ENCODE results near the gene PIGZ. TPM values are rescaled to one million over a fixed set of nuclear protein-coding genes. Genes with fewer than 3 reads are reported as not detected.

The PIGZ gene
- total and polyA plus RNA-seq, 8 donors: 1.2 to 125 (median 5.4) TPM

DNA sequence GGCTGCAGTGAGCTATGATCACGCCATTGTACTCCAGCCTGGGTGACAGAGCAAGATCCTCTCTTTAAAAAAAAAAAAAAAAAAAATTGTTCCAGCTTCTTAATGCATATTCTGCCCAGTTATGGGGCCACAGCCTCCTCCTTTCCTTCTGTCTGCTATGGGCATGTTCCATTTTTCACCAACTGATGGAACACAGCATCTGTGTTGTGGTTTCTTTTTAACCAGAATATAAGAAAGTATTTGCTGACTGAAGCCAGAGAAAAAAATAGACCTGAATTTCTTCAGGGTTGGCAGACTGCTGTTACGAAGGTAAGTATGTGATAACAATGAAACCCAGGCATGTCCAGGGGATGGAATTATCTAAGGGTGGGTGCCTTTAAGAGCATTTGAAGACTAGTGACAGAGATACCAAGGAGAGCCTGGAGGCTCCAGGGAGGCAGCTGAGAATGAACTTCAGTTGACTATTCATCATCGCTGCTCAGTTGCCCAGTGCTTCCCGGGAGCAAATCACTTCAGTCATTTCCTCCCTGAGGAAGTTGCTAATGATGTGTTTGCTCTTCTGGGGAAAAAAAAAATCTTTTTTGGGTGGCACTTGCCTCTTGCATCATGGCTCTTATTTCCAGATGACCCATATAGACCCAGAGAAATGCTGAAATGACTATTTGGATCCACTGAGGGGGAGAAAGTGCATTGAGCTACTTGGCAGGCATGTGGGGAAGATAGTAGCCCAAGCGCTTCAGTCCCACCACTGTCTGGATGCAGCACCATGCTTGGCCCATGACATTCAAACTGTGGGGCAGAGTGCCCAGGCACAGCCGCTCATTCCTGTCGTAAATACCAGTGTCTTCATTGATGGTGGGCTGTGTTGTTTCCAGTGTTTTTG lies 40.8 kb downstream of the PIGZ start:
- no peaks in the 10 kb centered on the region for H3K4me1 ChIP-seq
- no peak overlapping the region for H3K4me3 ChIP-seq
- no peak for DNase-seq
- intact Hi-C loops (cut with DNase I; ENCODE audit: low total_unique reads): no loop called here
- H3K27me3 ChIP-seq: no peaks in the 10 kb centered on the region
- 91 to 96% (median 95%) methylated on average over 7 of the region's 7 CpGs for WGBS, 5 donors
- H3K27ac ChIP-seq: no peak overlapping the region
- TF ChIP-seq, protein P1, sequence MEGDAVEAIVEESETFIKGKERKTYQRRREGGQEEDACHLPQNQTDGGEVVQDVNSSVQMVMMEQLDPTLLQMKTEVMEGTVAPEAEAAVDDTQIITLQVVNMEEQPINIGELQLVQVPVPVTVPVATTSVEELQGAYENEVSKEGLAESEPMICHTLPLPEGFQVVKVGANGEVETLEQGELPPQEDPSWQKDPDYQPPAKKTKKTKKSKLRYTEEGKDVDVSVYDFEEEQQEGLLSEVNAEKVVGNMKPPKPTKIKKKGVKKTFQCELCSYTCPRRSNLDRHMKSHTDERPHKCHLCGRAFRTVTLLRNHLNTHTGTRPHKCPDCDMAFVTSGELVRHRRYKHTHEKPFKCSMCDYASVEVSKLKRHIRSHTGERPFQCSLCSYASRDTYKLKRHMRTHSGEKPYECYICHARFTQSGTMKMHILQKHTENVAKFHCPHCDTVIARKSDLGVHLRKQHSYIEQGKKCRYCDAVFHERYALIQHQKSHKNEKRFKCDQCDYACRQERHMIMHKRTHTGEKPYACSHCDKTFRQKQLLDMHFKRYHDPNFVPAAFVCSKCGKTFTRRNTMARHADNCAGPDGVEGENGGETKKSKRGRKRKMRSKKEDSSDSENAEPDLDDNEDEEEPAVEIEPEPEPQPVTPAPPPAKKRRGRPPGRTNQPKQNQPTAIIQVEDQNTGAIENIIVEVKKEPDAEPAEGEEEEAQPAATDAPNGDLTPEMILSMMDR (IDR thresholded peaks at IDR 0.05): no peak
- TF ChIP-seq EP300 (IDR thresholded peaks at IDR 0.05) (no peak), POLR2A (IDR thresholded peaks at IDR 0.05) (no peak), POLR2AphosphoS5 (IDR thresholded peaks at IDR 0.05) (no peak)
- no peaks in the 10 kb centered on the region for H3K9me3 ChIP-seq
- H3K36me3 ChIP-seq: peaks cover 29 to 75% (median 71%) of the 10 kb centered on the region in 4 donors

- Histone ChIP-seq H3K36me3 (peaks cover 2 to 40% (median 36%) of the 10 kb centered on the region in 4 donors), H3K4me1 (no peaks in the 10 kb centered on the region), H3K27me3 (no peaks in the 10 kb centered on the region), H3K4me3 (no peak overlapping the region), H3K27ac (no peak overlapping the region), H3K9me3 (no peaks in the 10 kb centered on the region)
- TF ChIP-seq POLR2A (IDR thresholded peaks at IDR 0.05) (no peak), POLR2AphosphoS5 (IDR thresholded peaks at IDR 0.05) (no peak), EP300 (IDR thresholded peaks at IDR 0.05) (no peak)
- TF ChIP-seq, protein P1 (IDR thresholded peaks at IDR 0.05): no peak
- WGBS, 5 donors: 63 to 84% (median 67%) methylated on average over 2 of the region's 2 CpGs
- no peak for DNase-seq
- intact Hi-C loops (cut with DNase I; ENCODE audit: low total_unique reads): no loop called here
Measured at GRCh38 chr3:196920733-196921132, 47.9 kb downstream of the PIGZ start.

DNA sequence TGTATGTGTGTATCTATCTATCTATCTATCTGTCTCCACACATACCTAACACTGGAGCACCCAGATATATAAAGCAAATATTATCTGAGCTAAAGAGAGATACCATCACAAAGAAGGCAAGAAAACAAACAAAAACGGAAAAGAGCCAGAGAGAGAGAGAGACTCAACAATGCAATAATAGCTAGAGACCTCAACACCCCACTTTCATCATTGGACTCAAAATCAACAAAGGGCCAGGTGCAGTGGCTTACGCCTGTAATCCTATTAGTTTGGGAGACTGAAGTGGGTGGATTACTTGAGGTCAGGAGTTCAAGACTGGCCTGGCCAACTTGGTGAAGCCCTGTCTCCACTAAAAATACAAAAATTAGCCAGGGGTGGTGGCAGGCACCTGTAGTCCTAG lies 49.7 kb downstream of the PIGZ start:
- Histone ChIP-seq H3K27ac (no peak overlapping the region), H3K4me3 (no peak overlapping the region), H3K9me3 (no peaks in the 10 kb centered on the region), H3K27me3 (no peaks in the 10 kb centered on the region), H3K4me1 (no peaks in the 10 kb centered on the region), H3K36me3 (peaks cover 14 to 50% (median 39%) of the 10 kb centered on the region in 4 donors)
- WGBS, 5 donors: 56 to 80% (median 74%) methylated on average over 2 of the region's 2 CpGs
- TF ChIP-seq, protein P1 (IDR thresholded peaks at IDR 0.05): no peak
- no peak for TF ChIP-seq EP300 (IDR thresholded peaks at IDR 0.05)
- TF ChIP-seq POLR2AphosphoS5 (IDR thresholded peaks at IDR 0.05): no peak
- no peak for TF ChIP-seq POLR2A (IDR thresholded peaks at IDR 0.05)
- intact Hi-C loops (cut with DNase I; ENCODE audit: low total_unique reads): no loop called here
- no peak for DNase-seq

DNA sequence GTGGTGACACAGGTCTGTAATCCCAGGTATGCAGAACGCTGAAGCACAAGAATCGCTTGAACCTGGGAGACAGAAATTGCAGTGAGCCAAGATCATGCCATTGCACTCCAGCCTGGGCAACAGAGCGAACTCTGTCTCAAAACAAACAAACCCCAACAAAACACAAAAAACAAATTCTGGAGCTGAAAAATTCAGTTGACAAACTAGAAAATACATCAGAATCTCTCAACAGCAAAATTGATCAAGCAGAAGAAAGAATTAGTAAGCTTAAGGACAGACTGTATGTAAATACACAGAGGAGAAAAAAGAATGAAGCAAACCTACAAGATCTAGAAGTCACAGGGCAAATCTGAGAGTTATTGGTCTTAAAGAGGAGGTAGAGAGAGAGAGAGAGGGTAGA lies 51.6 kb downstream of the PIGZ start:
- Histone ChIP-seq H3K27ac (no peak overlapping the region), H3K4me1 (no peaks in the 10 kb centered on the region), H3K4me3 (no peak overlapping the region), H3K36me3 (peaks cover 14 to 39% (median 28%) of the 10 kb centered on the region in 4 donors), H3K27me3 (no peaks in the 10 kb centered on the region), H3K9me3 (no peaks in the 10 kb centered on the region)
- 93 to 100% (median 98%) methylated on average over 3 of the region's 3 CpGs for WGBS, 5 donors
- no peak for DNase-seq
- no peak for TF ChIP-seq POLR2AphosphoS5 (IDR thresholded peaks at IDR 0.05)
- TF ChIP-seq, protein P1 (IDR thresholded peaks at IDR 0.05): no peak
- intact Hi-C loops (cut with DNase I; ENCODE audit: low total_unique reads): no loop called here
